GM04504 (cell line): ENCODE measurements around the gene CASP6.

Experiments used
- DNase-seq: peaks from one replicate; pipeline ENCODE4 v3.0.0-alpha.2; 2012; ENCODE audit warnings: low read depth

The CASP6 gene

DNA sequence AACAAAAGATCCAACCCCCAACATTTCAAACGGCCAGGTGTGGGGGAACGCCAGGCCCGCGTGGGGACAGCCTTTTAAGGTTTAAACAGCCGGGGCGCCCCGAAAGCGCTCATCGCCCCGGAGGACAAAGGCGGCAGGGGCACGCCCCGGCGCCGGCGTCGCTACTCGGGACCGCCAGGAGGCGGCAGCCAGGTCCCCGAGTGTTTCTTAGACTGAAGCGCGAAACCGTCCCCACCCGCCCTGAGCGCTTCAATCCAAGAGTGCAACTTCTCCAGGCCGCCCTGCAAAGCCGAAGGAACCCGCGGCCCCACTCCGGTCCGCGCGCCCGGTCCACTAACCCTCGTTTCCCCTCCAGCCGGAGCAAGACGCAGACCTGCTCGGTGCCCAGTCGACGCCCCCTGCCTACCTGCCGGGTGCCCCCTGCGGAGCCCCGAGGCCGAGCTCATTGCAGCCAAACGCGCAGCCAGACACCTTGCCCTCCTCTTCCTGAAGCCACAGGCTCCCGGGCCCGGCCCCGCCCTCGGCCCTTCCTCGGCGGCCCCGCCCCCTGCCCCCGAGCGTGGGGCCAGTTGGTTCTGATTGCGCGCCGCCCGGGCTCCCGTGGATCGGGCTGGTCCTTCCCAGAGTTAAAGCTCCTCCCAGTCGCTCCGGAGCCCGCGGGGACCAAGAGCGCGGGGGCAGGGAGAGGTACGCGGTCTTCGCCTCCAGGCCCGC, at the start of gene CASP6:
CASP6 (minus strand) TSS at position 496 of the 714 bp plus-strand sequence; CDS start at position 446, 50 bp downstream.
- peak; percentile 50 for DNase-seq

DNA sequence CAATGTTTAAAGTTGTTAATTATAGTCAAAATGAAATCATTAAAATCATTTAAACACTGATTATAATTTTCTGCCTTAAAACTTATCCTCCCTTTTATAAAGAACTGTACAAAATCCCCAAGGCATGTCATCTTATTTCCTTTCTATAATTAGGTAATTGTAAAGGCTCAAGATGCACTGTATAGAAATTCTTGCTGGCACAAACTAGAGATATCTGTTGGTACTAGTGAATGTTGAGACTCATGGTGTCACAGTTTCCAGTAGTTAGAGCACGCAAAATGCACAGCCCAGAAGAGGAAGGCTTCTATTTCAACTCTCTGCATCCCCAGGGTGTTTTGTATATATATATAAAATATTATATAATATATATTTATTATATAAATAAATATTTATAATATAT, 49.3 kb upstream of the CASP6 start:
- no peak for DNase-seq

DNA sequence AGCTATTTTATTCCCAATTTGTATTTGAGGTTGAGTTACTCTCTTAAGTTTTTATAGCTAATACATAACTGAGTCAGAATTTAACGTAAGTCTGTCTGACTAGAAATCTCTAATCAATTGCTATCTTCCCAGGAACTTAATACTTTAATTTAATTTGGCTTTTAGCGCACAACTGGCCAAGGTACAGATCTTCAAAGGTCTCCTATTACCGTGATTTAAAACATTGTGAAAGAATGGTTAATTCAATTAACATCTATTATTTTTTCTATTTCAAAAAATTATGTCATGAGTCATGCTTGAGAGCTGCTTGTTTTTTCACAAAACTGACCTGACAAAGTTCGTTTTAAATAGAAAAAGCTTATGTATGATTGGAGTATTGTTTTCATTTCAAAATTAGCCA, 48.6 kb upstream of the CASP6 start:
- DNase-seq, result no peak

DNA sequence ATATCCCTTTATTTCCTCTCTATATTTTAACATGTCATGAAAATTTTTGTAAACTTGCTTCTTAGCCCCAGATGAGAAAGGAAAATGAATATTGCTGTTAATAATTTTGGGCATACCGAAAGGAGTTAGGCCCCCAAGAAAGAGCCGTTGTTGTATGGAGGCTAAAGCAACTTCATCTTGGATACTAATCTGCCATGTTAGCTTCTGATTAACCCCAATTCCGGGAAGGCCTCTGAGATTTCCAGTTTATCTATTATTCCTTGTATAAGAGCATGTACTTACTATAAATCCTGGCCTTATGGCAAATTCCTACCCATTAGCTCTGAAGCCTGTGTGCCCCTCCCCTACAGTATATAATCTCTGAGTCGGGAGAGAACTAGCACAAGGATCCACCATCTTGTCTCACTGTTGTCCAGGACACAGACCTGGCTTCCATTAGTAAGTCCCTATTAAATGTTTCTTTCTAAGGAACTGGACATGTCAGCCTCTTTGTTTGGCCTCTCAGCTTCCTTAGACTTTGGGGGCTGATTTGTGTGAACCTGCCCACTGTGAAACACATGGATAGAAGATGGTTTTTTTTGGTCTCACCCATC, 47.5 kb upstream of the CASP6 start:
- no peak for DNase-seq

DNA sequence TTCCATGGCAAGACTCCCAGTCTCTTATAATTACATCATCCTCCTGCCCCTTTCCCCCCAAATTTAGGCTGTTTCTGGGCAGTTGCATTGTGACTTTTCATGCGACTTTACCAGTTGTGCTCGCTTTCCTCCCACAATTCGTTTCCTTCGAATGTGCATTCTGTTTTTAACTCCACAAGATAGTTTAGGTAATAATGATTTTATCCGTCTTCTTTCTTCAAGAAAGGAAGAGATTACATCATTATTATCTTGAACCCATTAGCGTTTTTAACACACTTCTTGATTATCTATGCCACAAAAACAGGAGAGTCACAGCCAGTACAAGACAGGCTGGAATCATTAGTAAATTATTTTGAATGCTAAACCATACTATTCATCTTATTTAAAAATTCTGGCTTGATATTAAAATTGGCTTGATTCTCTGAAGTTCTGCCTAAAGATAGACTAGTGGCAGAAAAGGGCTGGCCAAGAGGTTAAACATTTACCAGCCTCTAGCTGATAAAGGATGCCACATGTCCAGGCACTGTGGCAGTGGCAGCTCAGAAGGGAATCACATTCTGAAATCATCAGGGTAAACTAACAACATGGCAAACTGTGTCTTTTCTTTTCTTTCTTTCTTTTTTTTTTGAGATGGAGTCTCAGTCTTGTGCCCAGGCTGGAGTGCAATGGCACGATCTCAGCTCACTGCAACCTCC, 46.3 kb upstream of the CASP6 start:
- DNase-seq, result no peak

DNA sequence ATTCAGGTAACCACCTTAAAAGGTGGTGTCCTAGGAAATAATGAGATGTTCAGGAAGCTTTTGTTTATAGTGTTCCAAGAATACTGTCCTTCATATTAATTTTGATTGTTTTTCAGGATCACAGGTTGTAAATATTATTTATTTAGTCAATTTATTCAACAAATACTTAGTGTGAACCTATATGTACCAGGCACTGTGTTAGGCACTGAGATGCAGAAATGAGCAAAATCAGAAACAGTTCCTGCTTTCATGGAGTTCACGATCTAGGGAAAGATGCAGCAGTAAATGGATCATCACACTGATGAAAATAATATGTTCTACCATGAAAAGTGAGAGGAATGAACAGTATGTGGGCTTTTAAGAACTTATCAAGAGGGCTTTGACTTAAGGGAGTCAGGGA, 44.9 kb upstream of the CASP6 start:
- no peak for DNase-seq

DNA sequence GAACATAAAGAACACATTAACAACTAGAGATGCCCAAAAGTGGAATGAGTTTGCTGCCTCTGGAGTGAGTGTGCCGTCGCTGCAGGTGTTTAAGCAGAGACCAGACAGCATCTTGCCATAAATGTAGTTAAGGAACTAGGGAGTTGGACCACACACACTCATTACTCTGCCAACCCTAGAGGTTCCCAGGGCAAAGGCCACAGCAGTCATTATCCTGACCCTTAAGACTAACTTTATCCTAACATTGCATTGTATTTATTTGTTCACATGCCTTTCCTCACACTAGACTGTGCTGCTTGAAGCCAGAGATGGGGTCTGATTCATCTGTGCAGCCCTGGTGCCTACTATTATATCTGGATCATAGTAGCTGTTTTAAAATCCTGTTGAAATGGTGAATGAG, 43.5 kb upstream of the CASP6 start:
- DNase-seq, result no peak

DNA sequence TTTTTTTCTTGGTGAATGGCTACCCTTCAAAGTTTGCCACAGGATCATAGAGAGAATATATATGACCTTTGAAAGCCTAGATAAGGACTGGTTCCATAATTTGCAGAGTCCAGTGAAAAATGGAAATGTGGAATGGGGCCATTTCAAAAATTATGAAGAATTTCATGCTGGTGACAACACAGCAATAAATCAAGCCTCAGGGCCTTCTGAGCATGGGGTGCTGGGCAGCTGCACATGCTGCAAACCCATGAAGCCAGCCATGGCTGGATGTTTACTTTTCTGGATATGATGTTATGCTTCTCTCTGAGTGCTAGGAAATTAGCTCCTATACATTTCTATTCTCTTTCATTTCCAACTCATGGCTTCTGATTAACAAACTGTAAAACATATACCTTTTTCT, 42.6 kb upstream of the CASP6 start:
- DNase-seq, result no peak

DNA sequence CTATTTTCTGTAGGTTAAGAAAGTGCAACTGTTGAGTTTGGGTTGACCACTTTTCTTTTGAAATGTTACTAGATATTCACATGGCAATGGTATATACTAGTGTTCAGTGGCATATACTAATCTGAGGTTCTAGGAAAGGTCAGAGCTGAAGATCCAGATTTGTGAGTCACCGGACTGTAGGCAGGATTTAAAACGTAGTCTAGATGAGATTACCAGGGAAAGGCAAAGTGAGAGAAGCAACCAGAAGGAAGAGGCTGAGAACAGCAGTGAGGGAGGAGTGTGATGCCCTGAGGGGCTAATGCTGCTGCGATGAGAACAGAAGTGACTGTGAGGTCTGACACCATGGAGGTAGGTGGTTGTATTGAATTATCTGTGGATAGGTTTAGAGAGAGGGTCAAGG, 36.3 kb upstream of the CASP6 start:
- no peak for DNase-seq

DNA sequence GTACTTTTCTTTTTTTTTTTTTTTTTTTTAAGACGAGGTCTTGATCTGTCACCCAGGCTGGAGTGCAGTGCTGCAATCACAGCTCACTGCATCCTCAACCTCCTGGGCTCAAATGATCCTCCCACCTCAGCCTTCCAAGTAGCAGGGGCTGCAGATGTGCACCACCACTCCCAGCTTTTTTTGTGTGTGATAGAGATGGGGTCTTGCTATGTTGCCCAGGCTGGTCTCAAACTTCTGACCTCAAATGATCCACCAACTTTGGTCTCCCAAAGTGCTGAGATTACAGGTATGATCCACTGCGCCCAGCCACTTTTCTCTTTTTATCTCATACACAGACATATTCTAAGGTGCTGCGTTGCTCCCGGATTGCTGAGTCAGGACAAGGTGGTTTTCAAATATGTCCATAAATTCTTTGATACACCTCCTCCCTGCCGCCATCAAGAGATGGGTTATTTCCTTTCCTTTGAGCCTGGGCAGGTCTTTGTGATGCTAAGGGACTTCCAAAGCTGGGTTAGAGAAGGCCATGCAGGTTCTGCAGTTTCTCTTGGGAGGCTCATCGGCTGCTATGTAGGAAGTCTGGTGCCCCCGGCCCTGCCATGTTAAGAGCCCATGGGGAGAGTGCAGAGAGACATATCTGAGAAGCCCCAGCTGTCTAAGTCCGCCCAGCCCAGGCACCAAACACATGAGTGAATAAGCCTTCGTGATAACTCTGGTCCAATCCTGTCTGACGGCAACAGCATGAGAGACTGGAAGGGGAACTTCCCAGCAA, 35.0 kb upstream of the CASP6 start:
- DNase-seq, result no peak

DNA sequence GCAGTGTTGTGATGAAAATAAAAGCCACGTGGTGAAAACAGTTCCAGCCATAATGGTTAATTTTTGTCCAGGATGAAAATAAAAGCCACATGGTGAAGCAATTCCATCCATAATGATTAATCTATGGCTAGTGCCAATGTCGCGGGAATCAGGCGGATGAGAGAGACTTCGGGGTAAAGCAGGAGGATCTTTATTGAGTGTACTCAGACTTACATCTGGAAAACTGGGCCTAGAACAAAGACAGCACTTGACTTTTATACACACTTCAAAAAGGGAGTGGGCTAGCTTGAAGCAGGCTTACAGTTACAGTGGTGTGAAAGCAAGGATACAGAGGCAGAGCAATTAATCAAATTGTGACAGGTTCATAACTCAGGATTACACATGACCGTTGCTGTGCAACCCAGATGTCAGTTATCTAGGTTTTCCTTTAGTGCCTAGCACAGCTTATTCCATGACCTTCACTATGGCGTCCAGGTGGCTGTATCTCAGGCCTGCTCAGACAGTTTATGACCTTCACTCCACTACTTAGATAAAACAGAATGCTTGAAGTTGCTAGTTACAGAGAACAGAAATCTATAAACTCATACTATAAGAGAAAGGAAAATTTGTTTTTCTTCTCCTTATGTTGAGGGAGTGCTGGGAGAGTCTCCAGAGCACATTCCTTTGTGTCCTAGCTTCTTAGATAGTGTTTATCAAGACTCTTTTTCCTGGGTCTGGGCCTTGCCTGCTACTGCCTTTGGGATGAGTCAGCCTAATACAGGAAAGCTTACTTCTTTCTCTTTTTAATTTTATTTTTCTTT, 32.5 kb upstream of the CASP6 start:
- no peak for DNase-seq

DNA sequence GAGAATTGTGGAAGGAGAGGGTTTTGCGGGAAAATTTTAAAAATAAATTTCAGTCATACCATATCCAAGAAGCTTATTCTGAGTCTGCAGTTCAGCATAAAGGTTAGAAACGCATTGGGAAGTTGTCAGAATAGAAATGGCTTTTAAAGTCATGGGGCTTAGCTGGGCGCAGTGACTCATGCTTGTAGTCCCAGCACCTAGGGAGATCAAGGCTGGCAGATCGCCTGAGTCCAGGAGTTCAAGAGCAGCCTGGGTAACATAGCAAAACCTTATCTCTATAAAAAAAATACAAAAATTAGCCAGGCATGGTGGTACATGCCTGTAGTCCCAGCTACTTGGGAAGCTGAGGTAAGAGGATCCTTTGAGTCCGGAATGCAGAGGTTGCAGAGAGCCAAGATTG, 30.5 kb upstream of the CASP6 start:
- no peak for DNase-seq

DNA sequence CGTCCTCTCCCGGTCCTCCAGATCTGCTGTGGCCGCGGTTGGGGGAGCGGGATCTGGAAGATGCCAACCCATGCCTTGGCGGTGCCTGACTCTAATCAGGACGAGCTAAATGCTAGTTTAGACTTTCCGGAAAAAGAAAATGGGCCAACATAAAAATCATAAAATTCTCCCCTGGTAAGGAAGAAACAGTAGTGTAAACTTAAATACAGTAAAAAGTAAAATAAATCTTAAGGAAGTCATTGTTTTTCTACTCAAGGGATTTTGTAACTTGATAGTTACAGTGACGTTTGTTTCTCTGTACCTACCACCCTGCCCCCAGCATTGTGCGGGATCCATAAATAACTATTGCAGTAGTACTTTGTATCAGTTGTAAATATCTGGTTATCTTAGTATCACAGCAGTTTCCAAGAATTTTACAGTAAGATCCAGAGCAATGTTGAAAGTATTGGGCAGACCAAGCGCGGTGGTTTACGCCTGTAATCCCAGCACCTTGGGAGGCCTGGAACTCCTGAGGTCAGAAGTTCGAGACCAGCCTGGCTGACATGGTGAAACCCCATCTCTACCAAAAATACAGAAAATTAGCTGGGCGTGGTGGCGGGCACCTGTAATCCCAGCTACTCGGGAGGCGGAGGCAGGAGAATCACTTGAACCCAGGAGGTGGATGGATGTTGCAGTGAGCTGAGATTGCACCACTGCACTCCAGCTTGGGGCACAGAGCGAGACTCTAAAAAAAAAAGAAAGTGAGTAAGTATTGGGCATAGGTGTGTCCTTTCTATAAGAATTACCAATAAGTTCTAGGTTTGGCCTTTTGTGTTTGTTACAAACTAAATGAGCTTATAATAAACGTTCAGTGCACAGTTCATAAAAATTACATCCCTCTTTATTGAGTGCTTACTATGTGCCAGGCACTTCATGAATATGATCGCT, 27.6 kb upstream of the CASP6 start:
- DNase-seq, result no peak

DNA sequence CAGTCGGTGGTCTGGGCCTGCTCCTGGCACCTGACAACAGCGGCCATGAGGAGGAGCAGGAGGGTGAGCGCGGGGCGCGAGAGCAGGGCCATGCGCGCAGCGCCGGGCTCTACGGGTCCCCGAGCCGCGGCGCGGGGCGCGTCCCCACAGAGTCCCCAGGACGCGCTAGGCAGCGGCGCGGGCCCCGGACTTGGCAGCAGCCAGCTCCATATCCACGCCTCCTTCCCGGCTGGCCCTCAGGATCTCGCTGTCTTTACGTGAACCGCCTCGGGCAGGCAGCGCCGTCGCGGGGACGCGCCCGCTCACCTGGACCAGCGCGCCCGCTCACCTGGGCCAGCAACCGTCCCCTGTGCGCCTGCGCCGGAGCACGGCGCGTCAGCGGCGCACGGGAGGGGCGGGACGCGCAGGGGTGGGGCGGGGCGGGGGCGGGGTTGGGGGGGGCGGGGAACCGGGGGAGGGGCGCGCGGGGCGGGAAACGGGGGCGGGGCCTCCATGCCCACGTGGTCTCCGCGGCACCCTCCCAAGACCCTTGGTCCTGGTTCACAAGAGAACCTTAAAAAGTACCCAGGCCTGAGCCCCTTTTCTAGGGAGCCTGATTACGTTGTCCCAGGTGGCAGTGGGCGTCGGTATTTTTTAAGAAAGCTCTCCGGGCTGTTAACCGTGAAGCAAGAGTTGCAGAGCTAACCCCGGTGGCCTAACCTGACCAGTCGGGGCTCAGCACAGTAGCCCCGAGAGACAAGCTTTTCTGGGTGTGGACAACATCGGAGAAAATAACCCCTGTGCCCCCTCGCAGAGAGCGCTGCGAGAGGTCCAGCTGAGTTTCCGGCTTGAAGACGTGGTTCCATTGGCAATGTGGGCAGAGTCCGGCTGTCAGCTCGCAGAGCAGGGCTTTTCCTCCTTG, 26.7 kb upstream of the CASP6 start, which contains the start of gene PLA2G12A:
PLA2G12A (minus strand) TSS at position 353 of the 901 bp plus-strand sequence; CDS start at position 92, 261 bp downstream.
- DNase-seq, result peak; percentile 23

DNA sequence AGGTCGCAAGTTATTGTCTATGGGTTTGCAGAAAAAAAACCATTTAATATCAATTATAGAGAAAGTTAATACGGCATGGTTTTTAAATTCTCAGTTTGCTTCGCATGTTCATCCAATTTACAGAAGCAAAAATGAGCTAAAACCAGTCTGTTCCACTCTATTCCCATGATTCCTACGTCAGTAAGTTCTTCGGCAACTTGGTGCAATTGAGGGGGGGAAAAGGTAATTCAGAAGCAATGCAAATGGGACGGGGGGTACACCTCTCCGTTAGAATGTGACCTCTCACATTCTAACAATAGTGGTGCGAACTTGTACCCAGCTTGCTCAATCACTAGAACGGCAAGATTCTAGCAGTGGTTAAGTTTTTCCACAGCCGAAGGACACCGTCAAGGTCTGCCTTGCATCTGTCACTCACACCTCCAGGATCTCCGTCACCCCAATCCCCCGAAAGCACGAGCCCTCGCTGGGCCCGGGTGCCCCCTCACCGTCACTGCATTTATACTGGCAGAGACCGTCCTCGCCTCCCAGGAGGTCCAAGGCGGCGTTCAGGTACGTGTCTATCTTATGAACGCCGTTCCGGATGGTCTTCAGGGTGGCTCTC, 26.0 kb upstream of the CASP6 start:
- no peak for DNase-seq

DNA sequence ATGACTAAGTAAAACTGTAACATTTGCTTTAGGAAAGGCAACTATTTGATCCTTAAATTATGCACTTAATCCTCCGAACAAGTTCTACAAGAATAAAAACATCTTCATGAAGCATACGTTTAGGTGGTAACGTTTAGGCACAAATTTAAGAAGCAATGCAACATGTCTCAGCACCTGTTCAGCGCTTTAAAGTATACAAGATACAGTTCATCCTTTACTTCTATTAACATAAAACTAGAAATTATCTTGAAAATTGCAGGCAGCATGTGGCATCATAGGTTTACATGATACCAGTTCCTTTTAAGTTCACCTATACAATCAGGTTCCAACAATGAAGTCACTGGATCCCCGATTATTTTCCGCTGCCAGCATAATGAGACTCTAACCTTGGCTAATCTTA, 25.1 kb upstream of the CASP6 start:
- DNase-seq, result no peak

DNA sequence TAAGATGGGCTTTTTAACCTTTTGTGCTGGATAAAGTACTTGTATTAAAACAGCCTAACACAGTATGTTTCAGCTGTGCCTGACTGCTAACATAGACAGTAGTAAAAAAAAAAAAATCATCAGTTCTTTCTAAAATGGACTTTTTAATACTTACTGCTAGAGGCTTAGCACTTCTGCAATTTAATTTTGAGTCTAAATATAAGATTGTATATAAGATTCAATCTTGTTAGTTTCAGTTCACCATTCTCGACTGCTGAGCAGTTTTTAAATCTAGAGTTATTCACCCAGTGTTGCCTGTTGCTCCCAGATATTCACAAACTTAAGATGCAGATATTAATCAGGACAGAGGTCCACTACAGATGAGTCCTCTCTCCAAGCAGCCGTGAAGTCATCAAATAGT, 19.9 kb upstream of the CASP6 start:
- no peak for DNase-seq

DNA sequence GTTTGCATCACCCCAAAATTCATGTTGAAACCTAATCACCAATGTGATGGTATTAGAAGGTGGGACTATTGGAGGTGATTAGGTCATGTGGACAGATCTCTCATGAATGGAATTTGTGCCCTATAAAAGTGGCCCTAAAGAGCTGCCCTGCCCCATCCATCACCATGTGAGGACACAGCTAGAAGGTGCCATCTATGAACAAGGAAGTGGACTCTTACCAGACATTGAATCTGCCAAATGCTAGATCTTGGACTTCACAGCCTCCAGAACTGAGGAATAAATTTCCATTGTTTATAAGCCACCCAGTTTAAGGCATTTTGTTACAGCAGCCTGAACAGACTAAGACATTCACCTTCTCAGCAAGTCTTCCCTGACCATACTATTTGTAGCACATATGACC, 19.1 kb upstream of the CASP6 start:
- DNase-seq, result no peak

DNA sequence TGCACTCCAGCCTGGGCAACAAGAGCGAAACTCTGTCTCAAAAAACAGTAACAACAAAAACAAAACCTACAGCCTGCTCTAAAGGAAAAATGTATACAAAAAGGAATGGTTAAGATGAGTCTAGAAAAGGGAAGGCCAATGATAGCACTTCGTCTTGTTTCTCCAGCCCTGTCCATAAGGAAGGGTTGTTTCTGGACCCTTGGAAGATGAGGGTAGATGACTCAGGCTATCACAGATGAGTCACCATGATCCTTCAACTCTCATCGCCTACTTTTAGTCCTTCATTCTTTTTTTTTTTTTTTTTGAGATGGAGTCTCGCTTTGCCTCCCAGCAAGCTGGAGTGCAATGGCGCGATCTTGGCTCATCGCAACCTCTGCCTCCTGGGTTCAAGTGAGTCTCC, 17.8 kb upstream of the CASP6 start:
- DNase-seq, result no peak
